Neural progenitor cell (in vitro differentiated cells): ENCODE data around the gene SLC25A22.

Experiments used
- CTCF ChIP-seq: fragments of 200-600 bp; sonication (generic); IDR thresholded peaks from 2 replicates; pipeline ENCODE4 v1.5.1; 2017; ENCODE audit warnings: antibody characterized with exemption, mild to moderate bottlenecking
- EZH2 ChIP-seq: fragments of 200-600 bp; sonication (generic); IDR thresholded peaks from 2 replicates; pipeline ENCODE4 v1.6.1; 2017; ENCODE audit warnings: antibody characterized with exemption, mild to moderate bottlenecking, moderate library complexity

- TF ChIP-seq CTCF (peak; percentile 62), EZH2 (no peak)
Measured at GRCh38 chr11:765025-765801, 32.9 kb downstream of the SLC25A22 start.
